Measurements from ENCODE around the gene ARL2. TPM values are rescaled to one million over a fixed set of nuclear protein-coding genes. Genes with fewer than 3 reads are reported as not detected.

The ARL2 gene
- total RNA-seq, 2 experiments from 2014 or later = 10.5 to 11.1 TPM

- ChIA-PET POLR2A (no interaction called here), CTCF (no interaction called here)
- Histone ChIP-seq H3K27ac (ENCODE audit: low read depth in 1 of 2, low read length in 2 of 2) (no peak overlapping the region), H3K27me3 (ENCODE audit: control insufficient read depth in 1 of 2, insufficient read depth in 2 of 2, low read length in 2 of 2) (no peaks in the 10 kb centered on the region), H3K4me1 (ENCODE audit: insufficient read depth, low read length) (peaks cover 17% of the 10 kb centered on the region), H3K9me3 (ENCODE audit: control insufficient read depth in 1 of 2, insufficient read depth in 1 of 2, low read length in 2 of 2) (no peaks in the 10 kb centered on the region), H3K4me3 (ENCODE audit: low read length) (no peak overlapping the region), H3K36me3 (ENCODE audit: insufficient read depth, low read length) (no peaks in the 10 kb centered on the region)
- H3K4me3 Mint-ChIP-seq = no peak overlapping the region
- DNase-seq (peak in 1 of 14 experiments; percentile 18), ATAC-seq (ENCODE audit: poor library complexity) (no peak)
- H3K36me3 Mint-ChIP-seq (ENCODE audit: low read depth) = no peaks in the 10 kb centered on the region
- peaks cover 7% of the 10 kb centered on the region for H3K27me3 Mint-ChIP-seq
- H3K27ac Mint-ChIP-seq = no peak overlapping the region
- peaks cover 8% of the 10 kb centered on the region for H3K4me1 Mint-ChIP-seq (ENCODE audit: low read depth)
- intact Hi-C loops (cut with DNase I, micrococcal nuclease) = loop anchor here in 1 of 2 experiments (5.0 kb wide), 1 partner anchor 48 kb away; no protein-coding TSS in a partner anchor
- H3K9me3 Mint-ChIP-seq = no peaks in the 10 kb centered on the region
- TF ChIP-seq CTCF (IDR thresholded peaks at IDR 0.05) = no peak
These were observed 23.6 kb upstream of the ARL2 start for GRCh38 chr11:64990222-64990923.

- Histone ChIP-seq H3K9me3 (ENCODE audit: control insufficient read depth in 1 of 2, insufficient read depth in 1 of 2, low read length in 2 of 2) (no peaks in the 10 kb centered on the region), H3K4me3 (ENCODE audit: low read length) (no peak overlapping the region), H3K36me3 (ENCODE audit: insufficient read depth, low read length) (no peaks in the 10 kb centered on the region), H3K27me3 (ENCODE audit: control insufficient read depth in 1 of 2, insufficient read depth in 2 of 2, low read length in 2 of 2) (no peaks in the 10 kb centered on the region), H3K27ac (ENCODE audit: low read depth in 1 of 2, low read length in 2 of 2) (no peak overlapping the region), H3K4me1 (ENCODE audit: insufficient read depth, low read length) (peaks cover 27% of the 10 kb centered on the region)
- ChIA-PET CTCF (no interaction called here), POLR2A (no interaction called here)
- Mint-ChIP-seq H3K4me3 (no peak overlapping the region), H3K9me3 (no peaks in the 10 kb centered on the region), H3K4me1 (ENCODE audit: low read depth) (peaks cover 8% of the 10 kb centered on the region), H3K36me3 (ENCODE audit: low read depth) (no peaks in the 10 kb centered on the region), H3K27me3 (no peaks in the 10 kb centered on the region), H3K27ac (no peak overlapping the region)
- no peak for ATAC-seq (ENCODE audit: poor library complexity)
- intact Hi-C loops (cut with DNase I, micrococcal nuclease) = loop anchor here in 1 of 2 experiments (5.0 kb wide), 1 partner anchor 52 kb away; no protein-coding TSS in a partner anchor
- DNase-seq = no peak
- no peak for TF ChIP-seq CTCF (IDR thresholded peaks at IDR 0.05)
These were observed 19.6 kb upstream of the ARL2 start for GRCh38 chr11:64994318-64994717.

GRCh38 chr11:64996327-64996709 lies 17.6 kb upstream of the ARL2 start:
- DNase-seq = no peak
- no peaks in the 10 kb centered on the region for H3K27me3 Mint-ChIP-seq
- no peak for ATAC-seq (ENCODE audit: poor library complexity)
- TF ChIP-seq CTCF (IDR thresholded peaks at IDR 0.05) = no peak
- no peak overlapping the region for H3K27ac Mint-ChIP-seq
- CTCF ChIA-PET = no interaction called here
- Histone ChIP-seq H3K27me3 (ENCODE audit: control insufficient read depth in 1 of 2, insufficient read depth in 2 of 2, low read length in 2 of 2) (no peaks in the 10 kb centered on the region), H3K27ac (ENCODE audit: low read depth in 1 of 2, low read length in 2 of 2) (no peak overlapping the region), H3K4me3 (ENCODE audit: low read length) (peak overlapping the region; percentile 3), H3K36me3 (ENCODE audit: insufficient read depth, low read length) (no peaks in the 10 kb centered on the region), H3K4me1 (ENCODE audit: insufficient read depth, low read length) (peaks cover 17% of the 10 kb centered on the region), H3K9me3 (ENCODE audit: control insufficient read depth in 1 of 2, insufficient read depth in 1 of 2, low read length in 2 of 2) (no peaks in the 10 kb centered on the region)
- POLR2A ChIA-PET = interaction anchor here (1.2 kb wide), 1 partner anchor 17 kb away, joined by 3 read pairs; no protein-coding TSS in a partner anchor
- intact Hi-C loops (cut with DNase I, micrococcal nuclease) = no loop called here
- no peaks in the 10 kb centered on the region for H3K36me3 Mint-ChIP-seq (ENCODE audit: low read depth)
- H3K4me1 Mint-ChIP-seq (ENCODE audit: low read depth) = no peaks in the 10 kb centered on the region
- no peak overlapping the region for H3K4me3 Mint-ChIP-seq
- no peaks in the 10 kb centered on the region for H3K9me3 Mint-ChIP-seq

Data from CD4-positive, alpha-beta T cell (primary cell).